GM12891 (cell line): Measurements from ENCODE around the gene LPCAT3.

Source experiments
- PAX5 ChIP-seq: IDR thresholded peaks from 2 replicates; pipeline ENCODE4 v1.6.1; 2011; ENCODE audit warnings: low read length, moderate library complexity, mild to moderate bottlenecking; ENCODE audit not compliant: insufficient read depth, severe bottlenecking
- POLR2A ChIP-seq: IDR thresholded peaks from 2 replicates; pipeline ENCODE4 v1.6.1; 2011; ENCODE audit warnings: low read depth, low read length, control low read depth
- POLR2AphosphoS5 ChIP-seq: IDR thresholded peaks from 2 replicates; pipeline ENCODE4 v1.6.1; 2011; ENCODE audit warnings: low read depth, low read length, control low read depth
- POU2F2 ChIP-seq: IDR thresholded peaks from 2 replicates; pipeline ENCODE4 v1.6.1; 2011; ENCODE audit warnings: low read depth, mild to moderate bottlenecking, control low read depth, low read length, moderate library complexity
- TAF1 ChIP-seq: IDR thresholded peaks from 2 replicates; pipeline ENCODE4 v1.6.1; 2011; ENCODE audit warnings: low read depth, low read length, control low read depth

DNA sequence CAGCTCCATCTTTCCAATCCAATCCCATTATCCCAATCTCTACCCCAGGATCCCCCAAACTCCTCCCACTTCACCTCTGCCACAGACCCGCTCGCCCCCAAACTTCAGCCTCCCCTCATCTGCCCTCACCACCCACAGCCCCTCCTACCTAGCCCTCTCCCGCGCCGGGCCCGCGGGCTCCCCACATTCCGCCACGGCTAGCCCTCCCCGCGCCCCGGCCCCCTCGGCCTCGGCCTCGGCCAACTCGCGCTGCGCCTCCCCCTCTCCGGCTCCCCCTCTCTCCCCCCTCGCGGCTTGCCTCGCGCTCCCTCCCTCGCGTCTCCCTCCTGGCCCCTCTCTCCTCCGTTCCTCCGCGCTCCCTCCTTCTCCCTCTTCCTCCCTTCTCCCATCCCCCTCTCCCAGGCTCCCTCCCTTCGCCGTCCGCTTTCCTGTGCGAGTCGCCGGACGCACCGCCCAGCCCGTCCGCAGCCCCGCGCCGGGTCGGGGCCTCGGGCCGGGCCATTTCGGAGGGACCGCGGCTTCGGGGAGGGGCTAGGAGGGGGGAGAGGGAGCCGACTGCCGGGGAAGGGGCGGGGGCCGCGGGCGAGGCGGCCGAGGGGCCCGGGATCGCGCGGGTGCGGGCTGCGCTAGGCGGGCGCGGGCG lies 90.8 kb downstream of the LPCAT3 start, which contains the start of gene ATN1:
- TF ChIP-seq POLR2A = peak; percentile 32; the same call in 1 of the 2 replicates
- no peak for TF ChIP-seq POLR2AphosphoS5
- no peak for TF ChIP-seq TAF1
- no peak for TF ChIP-seq PAX5
- no peak for TF ChIP-seq POU2F2
